RWPE2 (cell line): ENCODE results near the gene CEACAM4.

Source experiments
- ATAC-seq: fragments of 200-7000 bp; cut with Tn5 transposase; 3 replicates; pipeline ENCODE4 v1.9.1; 2021; ENCODE audit warnings: low read depth
- DNase-seq: peaks from one replicate; pipeline ENCODE4 v3.0.0-alpha.2; 2020; ENCODE audit warnings: low spot score
- H3K27ac ChIP-seq: fragments of 450-650 bp; 2 replicates; pipeline ENCODE4 v1.5.1; 2017; ENCODE audit warnings: mild to moderate bottlenecking; ENCODE audit not compliant: poor library complexity, severe bottlenecking
- H3K27me3 ChIP-seq: fragments of 250-450 bp; sonication (Bioruptor Pico); 2 replicates; pipeline ENCODE4 v1.5.1; 2021; ENCODE audit warnings: mild to moderate bottlenecking, moderate library complexity; ENCODE audit not compliant: insufficient read depth, poor library complexity, severe bottlenecking
- H3K36me3 ChIP-seq: fragments of 250-450 bp; sonication (Bioruptor Pico); 2 replicates; pipeline ENCODE4 v1.5.1; 2020; ENCODE audit warnings: low read depth, mild to moderate bottlenecking, moderate library complexity
- H3K4me1 ChIP-seq: fragments of 250-450 bp; sonication (Bioruptor Pico); 2 replicates; pipeline ENCODE4 v1.5.1; 2021; ENCODE audit warnings: mild to moderate bottlenecking, moderate library complexity; ENCODE audit not compliant: insufficient read depth, poor library complexity, severe bottlenecking
- H3K4me3 ChIP-seq: fragments of 250-450 bp; sonication (Bioruptor Pico); 2 replicates; pipeline ENCODE4 v1.5.1; 2021; ENCODE audit warnings: mild to moderate bottlenecking, moderate library complexity; ENCODE audit not compliant: severe bottlenecking
- H3K9me3 ChIP-seq: fragments of 250-450 bp; sonication (Bioruptor Pico); 2 replicates; pipeline ENCODE4 v1.5.1; 2021; ENCODE audit warnings: mild to moderate bottlenecking, moderate library complexity; ENCODE audit not compliant: severe bottlenecking
- TF ChIP-seq, protein P1 (sequence below): fragments of 450-650 bp; IDR thresholded peaks from one replicate; pipeline ENCODE4 v1.5.1; 2017; ENCODE audit warnings: mild to moderate bottlenecking, moderate library complexity; ENCODE audit not compliant: poor library complexity, severe bottlenecking

CEACAM4 gene

DNA sequence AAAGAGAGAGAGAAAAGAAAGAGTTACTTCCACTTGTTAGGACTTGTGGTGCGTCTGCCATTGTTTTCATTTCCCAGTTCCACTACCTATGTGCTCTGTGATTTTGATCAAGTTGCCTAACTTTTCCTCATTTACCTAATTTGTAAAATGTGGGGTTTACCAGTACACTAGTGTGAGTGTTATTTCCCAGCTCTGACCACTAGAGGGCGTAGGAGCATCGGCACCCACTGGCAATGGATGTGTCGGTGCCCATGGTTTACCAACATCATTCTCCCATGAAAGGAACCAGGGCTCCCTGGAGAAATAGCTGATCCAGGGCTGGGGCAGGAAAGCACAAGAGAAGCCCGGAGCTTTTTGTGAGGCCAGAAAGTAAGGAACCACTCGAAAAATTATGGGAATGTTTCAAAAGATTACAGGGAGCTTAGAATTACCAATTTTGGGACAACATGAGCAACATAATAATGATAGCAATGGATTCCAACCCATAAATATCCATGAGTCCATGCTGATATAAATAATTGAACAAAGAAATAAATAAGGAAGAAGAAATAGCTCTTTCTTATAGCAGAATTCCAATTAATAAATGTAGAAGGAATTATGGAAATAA, 15.1 kb upstream of the CEACAM4 start:
- H3K27ac ChIP-seq, result no peak overlapping the region
- peak; percentile 78; the same call in 2 of the 3 replicates for ATAC-seq
- no peaks in the 10 kb centered on the region for H3K9me3 ChIP-seq
- DNase-seq, result no peak
- H3K4me3 ChIP-seq, result no peak overlapping the region
- TF ChIP-seq, protein P1, sequence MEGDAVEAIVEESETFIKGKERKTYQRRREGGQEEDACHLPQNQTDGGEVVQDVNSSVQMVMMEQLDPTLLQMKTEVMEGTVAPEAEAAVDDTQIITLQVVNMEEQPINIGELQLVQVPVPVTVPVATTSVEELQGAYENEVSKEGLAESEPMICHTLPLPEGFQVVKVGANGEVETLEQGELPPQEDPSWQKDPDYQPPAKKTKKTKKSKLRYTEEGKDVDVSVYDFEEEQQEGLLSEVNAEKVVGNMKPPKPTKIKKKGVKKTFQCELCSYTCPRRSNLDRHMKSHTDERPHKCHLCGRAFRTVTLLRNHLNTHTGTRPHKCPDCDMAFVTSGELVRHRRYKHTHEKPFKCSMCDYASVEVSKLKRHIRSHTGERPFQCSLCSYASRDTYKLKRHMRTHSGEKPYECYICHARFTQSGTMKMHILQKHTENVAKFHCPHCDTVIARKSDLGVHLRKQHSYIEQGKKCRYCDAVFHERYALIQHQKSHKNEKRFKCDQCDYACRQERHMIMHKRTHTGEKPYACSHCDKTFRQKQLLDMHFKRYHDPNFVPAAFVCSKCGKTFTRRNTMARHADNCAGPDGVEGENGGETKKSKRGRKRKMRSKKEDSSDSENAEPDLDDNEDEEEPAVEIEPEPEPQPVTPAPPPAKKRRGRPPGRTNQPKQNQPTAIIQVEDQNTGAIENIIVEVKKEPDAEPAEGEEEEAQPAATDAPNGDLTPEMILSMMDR, result peak; percentile 94
- H3K4me1 ChIP-seq, result no peaks in the 10 kb centered on the region
- H3K27me3 ChIP-seq, result peaks cover 7% of the 10 kb centered on the region
- H3K36me3 ChIP-seq, result no peaks in the 10 kb centered on the region

DNA sequence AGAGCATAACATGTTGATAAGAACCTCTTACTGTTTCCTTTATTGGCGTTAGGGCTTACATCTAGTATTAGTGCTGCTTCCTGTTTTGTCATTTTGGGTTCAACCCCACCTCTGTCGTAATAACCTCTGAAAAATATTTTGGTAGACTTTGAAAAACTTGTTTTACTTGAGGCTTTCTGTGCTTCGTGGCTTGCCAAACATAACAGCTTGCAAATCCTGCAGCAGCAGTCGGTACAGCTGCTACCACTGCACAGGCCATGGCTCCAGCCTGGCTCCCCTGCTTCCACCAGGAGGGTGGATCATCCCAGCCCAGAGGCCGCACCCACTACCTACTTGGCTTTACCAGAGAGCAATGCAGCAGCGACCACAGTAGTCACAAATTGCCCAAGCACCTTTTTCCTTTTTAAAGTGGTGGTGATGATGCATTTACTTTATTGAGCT, 11.8 kb upstream of the CEACAM4 start:
- no peak overlapping the region for H3K4me3 ChIP-seq
- DNase-seq (no peak), ATAC-seq (no peak)
- H3K27ac ChIP-seq, result no peak overlapping the region
- TF ChIP-seq, protein P1, result no peak
- no peaks in the 10 kb centered on the region for H3K4me1 ChIP-seq
- peaks cover 16% of the 10 kb centered on the region for H3K27me3 ChIP-seq
- H3K9me3 ChIP-seq, result no peaks in the 10 kb centered on the region
- no peaks in the 10 kb centered on the region for H3K36me3 ChIP-seq

DNA sequence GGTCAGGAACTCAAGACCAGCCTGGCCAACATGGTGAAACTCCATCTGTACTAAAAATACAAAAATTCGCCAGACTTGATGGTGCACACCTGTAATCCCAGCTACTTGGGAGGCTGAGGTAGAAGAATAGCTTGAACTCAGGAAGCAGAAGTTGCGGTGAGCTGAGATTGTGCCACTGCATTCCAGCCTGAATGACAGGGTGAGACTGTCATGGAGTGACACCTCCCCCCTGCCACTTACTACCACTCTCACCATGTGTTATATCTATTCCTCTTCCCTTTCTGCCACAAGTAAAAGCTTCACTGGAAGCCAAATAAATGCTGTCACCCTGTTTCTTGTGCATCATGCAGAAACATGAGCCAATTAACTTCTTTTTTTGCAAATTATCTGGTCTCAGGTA, 10.6 kb upstream of the CEACAM4 start:
- H3K27ac ChIP-seq, result no peak overlapping the region
- no peaks in the 10 kb centered on the region for H3K4me1 ChIP-seq
- no peaks in the 10 kb centered on the region for H3K9me3 ChIP-seq
- DNase-seq (no peak), ATAC-seq (no peak)
- no peak overlapping the region for H3K4me3 ChIP-seq
- H3K36me3 ChIP-seq, result no peaks in the 10 kb centered on the region
- TF ChIP-seq, protein P1, result no peak
- peaks cover 16% of the 10 kb centered on the region for H3K27me3 ChIP-seq

DNA sequence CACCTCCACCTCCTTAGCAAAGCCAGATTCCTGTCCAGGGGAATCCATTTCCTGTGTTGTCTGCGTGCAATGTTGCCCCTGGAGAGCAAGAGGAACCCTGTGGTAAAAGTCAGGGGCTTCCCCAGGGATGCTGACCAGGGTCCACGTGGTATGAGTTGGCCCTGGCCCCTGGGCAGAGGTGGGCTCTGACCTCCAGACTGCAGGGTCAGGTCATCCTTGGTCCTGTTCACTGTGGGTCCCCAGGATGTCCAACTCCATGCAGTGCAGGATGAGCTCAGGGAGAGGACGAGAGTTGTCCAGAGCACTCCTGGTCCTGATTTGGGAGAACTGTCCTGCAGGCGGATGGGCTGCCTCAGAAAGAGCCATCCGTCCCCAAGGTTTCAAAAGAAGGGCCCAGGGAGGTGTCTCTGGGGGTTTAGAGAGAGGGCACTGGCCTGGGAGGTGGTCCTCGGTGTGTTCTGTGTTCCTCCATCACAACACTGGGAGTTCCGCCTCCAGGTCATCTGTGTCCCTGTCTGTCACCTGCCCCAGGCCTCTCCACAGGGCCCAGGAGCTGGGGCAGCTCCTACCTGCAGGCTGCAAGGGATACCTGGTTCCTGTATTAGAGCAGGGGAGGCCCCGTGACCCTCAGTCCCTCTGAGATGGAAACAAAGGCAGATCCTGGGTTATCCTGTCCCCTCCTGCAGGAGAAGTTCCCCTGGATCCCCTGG, 1.2 kb upstream of the CEACAM4 start:
- Histone ChIP-seq H3K27ac (no peak overlapping the region), H3K36me3 (no peaks in the 10 kb centered on the region), H3K4me3 (no peak overlapping the region), H3K27me3 (peaks cover 12% of the 10 kb centered on the region), H3K9me3 (no peaks in the 10 kb centered on the region), H3K4me1 (no peaks in the 10 kb centered on the region)
- ATAC-seq, result no peak
- no peak for DNase-seq
- TF ChIP-seq, protein P1, result no peak

DNA sequence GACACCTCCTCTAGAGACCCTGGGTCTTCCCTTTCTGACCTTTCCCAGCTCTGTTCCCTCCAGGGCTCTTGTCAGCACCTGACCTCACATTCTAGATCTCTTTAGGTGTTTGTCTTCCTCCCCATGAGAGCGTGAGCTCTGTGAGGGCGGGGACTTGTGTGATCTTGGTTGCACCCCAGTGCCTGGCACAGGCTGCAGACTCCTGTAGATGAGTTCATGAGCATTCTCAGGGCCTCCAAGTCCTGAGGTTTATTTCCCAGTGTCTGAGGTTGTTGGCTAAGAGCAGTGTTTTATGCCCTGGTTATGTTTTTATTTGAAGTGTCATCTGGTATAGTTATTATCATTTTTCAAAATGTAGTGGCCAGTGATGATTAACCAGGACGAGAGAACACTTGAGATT, 596 bp downstream of the CEACAM4 start:
- Histone ChIP-seq H3K4me1 (no peaks in the 10 kb centered on the region), H3K4me3 (no peak overlapping the region), H3K36me3 (no peaks in the 10 kb centered on the region), H3K9me3 (no peaks in the 10 kb centered on the region), H3K27me3 (peaks cover 12% of the 10 kb centered on the region), H3K27ac (no peak overlapping the region)
- ATAC-seq (no peak), DNase-seq (no peak)
- TF ChIP-seq, protein P1, result no peak
